Kidney (tissue), 14 donors: ENCODE data around the gene SYT10. TPM values are rescaled to one million over a fixed set of nuclear protein-coding genes. Genes with fewer than 3 reads are reported as not detected.

ENCODE experiments used
- DNase-seq, 5 donors: peaks; one replicate each; pipeline ENCODE4 v3.0.0-alpha.2; 2013 to 2020
- FAIRE-seq: peaks from 2 replicates; lab custom pipeline; 2012; peaks lifted over from hg19 to GRCh38; lab: Jason Lieb, UNC
- H3K27ac ChIP-seq, 2 donors: one replicate each; pipeline ENCODE4 v1.7.0; 2013; ENCODE audit warnings: low read depth in 2 of 2, low read length in 2 of 2, inconsistent platforms in 1 of 2
- H3K27me3 ChIP-seq: one replicate; pipeline ENCODE4 v1.7.1; 2013; ENCODE audit warnings: low read length, inconsistent platforms; ENCODE audit not compliant: control insufficient read depth, insufficient read depth
- H3K36me3 ChIP-seq, 3 donors: one replicate each; pipeline versions ENCODE4 v1.7.0 to v1.7.1; 2013; ENCODE audit warnings: low read length in 3 of 3, control low read depth in 1 of 3, inconsistent platforms in 1 of 3; ENCODE audit not compliant: insufficient read depth in 3 of 3, control insufficient read depth in 2 of 3
- H3K4me1 ChIP-seq, 3 donors: one replicate each; pipeline versions ENCODE4 v1.7.0 to v1.7.1; 2013; ENCODE audit warnings: low read length in 3 of 3, inconsistent platforms in 1 of 3, low read depth in 1 of 3; ENCODE audit not compliant: control insufficient read depth in 2 of 3, insufficient read depth in 2 of 3
- H3K4me3 ChIP-seq, 3 donors: one replicate each; pipeline versions ENCODE4 v1.7.0 to v1.8.1; 2013; ENCODE audit warnings: low read length in 3 of 3, control low read depth in 1 of 3, inconsistent platforms in 1 of 3
- H3K9ac ChIP-seq, 3 donors: one replicate each; pipeline versions ENCODE4 v1.7.0 to v1.7.1; 2013; ENCODE audit warnings: low read length in 3 of 3, control low read depth in 1 of 3, inconsistent platforms in 1 of 3
- H3K9me3 ChIP-seq, 3 donors: one replicate each; pipeline versions ENCODE4 v1.7.0 to v1.7.1; 2013; ENCODE audit warnings: low read length in 3 of 3, control low read depth in 1 of 3, inconsistent platforms in 1 of 3; ENCODE audit not compliant: control insufficient read depth in 2 of 3, insufficient read depth in 1 of 3
- intact Hi-C: fragments of 100-400 bp; cut with DNase I; formaldehyde crosslinking; loops from one replicate; pipeline ENCODE4 v1.11.1; 2022
- polyA plus RNA-seq: library from polyadenylated mRNA; stranded (reverse); fragments of 350-450 nt; fragmentation: Illumina TruSeq; extraction: RNeasy Lipid Tissue Mini Kit (QIAGEN cat#74804); gene quantifications from one replicate; pipeline ENCODE4 v1.2.3, GENCODE V29; 2014; ENCODE audit warnings: low read depth, low replicate concordance; ENCODE audit not compliant: insufficient read depth
- total RNA-seq: library from RNA; stranded (reverse); fragmentation: NEBNext Ultra II Directional; extraction: Animal tissue kit (Norgen Biotek cat#: 25700); gene quantifications from one replicate; pipeline ENCODE4 v1.2.1, GENCODE V29; 2021
- TF ChIP-seq, protein P1 (sequence below): IDR thresholded peaks from 3 replicates; pipeline ENCODE4 v1.5.1; 2012; ENCODE audit warnings: mild to moderate bottlenecking, moderate library complexity, borderline replicate concordance; ENCODE audit not compliant: insufficient read depth; ENCODE audit errors: extremely low read depth
- donor health status: control.
- donor health status: control.
- donor health status: control.
- donor health status: control.
- donor health status: control.
- donor health status: DM: yes; HTN: yes; CAD: no.
- donor health status: Normal renal cell carcinoma (clear cell type).

The SYT10 gene
- total and polyA plus RNA-seq, 2 donors from 2014 or later, result 0.30 to 0.41 TPM

DNA sequence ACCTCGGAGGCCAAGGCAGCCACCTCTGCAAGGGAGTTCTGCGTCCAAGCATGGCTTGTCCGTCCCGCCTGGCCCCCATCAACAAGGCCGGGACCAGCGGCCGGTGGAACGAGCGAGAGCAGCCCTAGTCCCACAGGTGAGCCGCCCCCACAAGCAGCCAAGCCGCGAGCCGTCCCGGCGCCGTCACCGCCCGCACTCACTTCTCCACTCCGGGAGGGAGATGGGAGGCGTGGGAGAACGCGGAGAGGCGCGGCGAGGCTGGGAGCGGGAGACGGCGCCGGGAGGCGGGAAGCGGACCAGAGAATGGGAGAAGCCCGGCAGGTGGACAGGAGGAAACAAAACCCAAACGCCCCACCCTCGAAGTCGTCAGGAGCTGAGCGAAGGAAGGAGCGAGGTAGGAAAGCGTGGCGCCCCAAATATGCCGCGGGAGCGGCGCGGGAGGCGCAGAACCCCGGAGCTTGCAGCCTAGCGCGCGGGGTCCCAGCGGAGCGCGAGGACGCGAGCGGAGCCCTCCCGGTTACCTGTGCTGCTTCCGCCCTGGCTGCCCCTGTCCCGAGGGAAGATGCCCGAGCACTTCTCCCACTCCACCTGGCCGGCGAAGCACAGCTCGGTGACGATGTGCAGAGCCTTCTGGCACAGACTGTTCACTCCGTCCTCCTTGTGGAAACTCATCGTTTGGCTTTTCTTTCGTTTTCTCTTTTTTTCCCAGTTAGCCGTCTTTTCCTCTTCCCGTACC is 600 bp downstream of the SYT10 start:
- peak overlapping the region in 1 of 3 donors; percentile 57 for H3K9ac ChIP-seq
- H3K27me3 ChIP-seq, result peaks cover 17% of the 10 kb centered on the region
- peak; percentile 39 to 72 (median 46) for DNase-seq
- TF ChIP-seq, protein P1, sequence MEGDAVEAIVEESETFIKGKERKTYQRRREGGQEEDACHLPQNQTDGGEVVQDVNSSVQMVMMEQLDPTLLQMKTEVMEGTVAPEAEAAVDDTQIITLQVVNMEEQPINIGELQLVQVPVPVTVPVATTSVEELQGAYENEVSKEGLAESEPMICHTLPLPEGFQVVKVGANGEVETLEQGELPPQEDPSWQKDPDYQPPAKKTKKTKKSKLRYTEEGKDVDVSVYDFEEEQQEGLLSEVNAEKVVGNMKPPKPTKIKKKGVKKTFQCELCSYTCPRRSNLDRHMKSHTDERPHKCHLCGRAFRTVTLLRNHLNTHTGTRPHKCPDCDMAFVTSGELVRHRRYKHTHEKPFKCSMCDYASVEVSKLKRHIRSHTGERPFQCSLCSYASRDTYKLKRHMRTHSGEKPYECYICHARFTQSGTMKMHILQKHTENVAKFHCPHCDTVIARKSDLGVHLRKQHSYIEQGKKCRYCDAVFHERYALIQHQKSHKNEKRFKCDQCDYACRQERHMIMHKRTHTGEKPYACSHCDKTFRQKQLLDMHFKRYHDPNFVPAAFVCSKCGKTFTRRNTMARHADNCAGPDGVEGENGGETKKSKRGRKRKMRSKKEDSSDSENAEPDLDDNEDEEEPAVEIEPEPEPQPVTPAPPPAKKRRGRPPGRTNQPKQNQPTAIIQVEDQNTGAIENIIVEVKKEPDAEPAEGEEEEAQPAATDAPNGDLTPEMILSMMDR, result no peak
- peak overlapping the region; percentile 54 to 78 (median 74) for H3K4me3 ChIP-seq
- H3K4me1 ChIP-seq, result no peaks in the 10 kb centered on the region
- H3K27ac ChIP-seq, result no peak overlapping the region
- H3K9me3 ChIP-seq, result no peaks in the 10 kb centered on the region
- H3K36me3 ChIP-seq, result no peaks in the 10 kb centered on the region
- intact Hi-C loops, result no loop called here
- FAIRE-seq, result no peak

GRCh38 chr12:33438025-33438772 is 1.4 kb downstream of the SYT10 start:
- intact Hi-C loops, result no loop called here
- H3K4me1 ChIP-seq, result no peaks in the 10 kb centered on the region
- no peak overlapping the region for H3K27ac ChIP-seq
- no peak overlapping the region for H3K9ac ChIP-seq
- FAIRE-seq, result no peak
- TF ChIP-seq, protein P1, result no peak
- H3K9me3 ChIP-seq, result no peaks in the 10 kb centered on the region
- peaks cover 17% of the 10 kb centered on the region for H3K27me3 ChIP-seq
- peak overlapping the region in 2 of 3 donors; percentile 18 to 54 for H3K4me3 ChIP-seq
- peak in 3 of 5 donors; percentile 8 to 24 (median 9) for DNase-seq
- no peaks in the 10 kb centered on the region for H3K36me3 ChIP-seq

- Histone ChIP-seq H3K27ac (no peak overlapping the region), H3K4me3 (peak overlapping the region in 1 of 3 donors; percentile 54), H3K9me3 (no peaks in the 10 kb centered on the region), H3K9ac (no peak overlapping the region), H3K4me1 (no peaks in the 10 kb centered on the region), H3K27me3 (peaks cover 17% of the 10 kb centered on the region), H3K36me3 (no peaks in the 10 kb centered on the region)
- FAIRE-seq, result no peak
- intact Hi-C loops, result no loop called here
- no peak for DNase-seq
- TF ChIP-seq, protein P1, result no peak
These were observed 2.0 kb downstream of the SYT10 start for GRCh38 chr12:33437598-33437997.
